ENCODE results near the gene ZNRF2. TPM values are rescaled to one million over a fixed set of nuclear protein-coding genes. Genes with fewer than 3 reads are reported as not detected.

ZNRF2 gene
- total and polyA plus RNA-seq, 2 of the 13 experiments (the other 11 are each of a cell fraction or from before 2014, with no cell fraction given): 3.5 to 7.7 TPM

- Histone ChIP-seq H3K9me3 (ENCODE audit: low read length) (no peaks in the 10 kb centered on the region), H2AFZ (ENCODE audit: low read length) (no peak overlapping the region), H3K4me1 (ENCODE audit: insufficient read depth, low read length) (no peaks in the 10 kb centered on the region), H3K9ac (ENCODE audit: insufficient read depth, low read depth, low read length) (no peak overlapping the region), H3K79me2 (ENCODE audit: insufficient read depth, low read length) (peaks cover 4% of the 10 kb centered on the region), H3K4me3 (replicated peaks in 1 of 3; ENCODE audit: insufficient read depth in 1 of 3, low read depth in 2 of 3, low read length in 3 of 3) (no peak overlapping the region), H3K27ac (ENCODE audit: extremely low read length, insufficient read depth, low read length) (no peak overlapping the region), H3K36me3 (replicated peaks in 1 of 2; ENCODE audit: control insufficient read depth in 1 of 2, insufficient read depth in 2 of 2, low read length in 2 of 2) (peaks cover 2 to 10% of the 10 kb centered on the region in 2 experiments; a peak in 1 of 5 replicates), H3K4me2 (ENCODE audit: low read depth, low read length) (no peak overlapping the region), H3K27me3 (ENCODE audit: control insufficient read depth in 1 of 2, insufficient read depth in 2 of 2, low read length in 2 of 2) (no peaks in the 10 kb centered on the region), H4K20me1 (ENCODE audit: insufficient read depth, low read length) (no peaks in the 10 kb centered on the region)
- ChIA-PET CTCF (ENCODE audit: low intra/inter-chr PET ratio, low total read pairs) (no interaction called here), POLR2A (no interaction called here)
- in situ Hi-C loops (cut with HindIII; ENCODE audit: extremely low pct_ligation_motif_present, low pct_unique_long_range_greater_than_20kb): no loop called here
- BruUV-seq (replicated peaks): no TSS peak
- DNase-seq (ENCODE audit: low spot score) (no peak), ATAC-seq (no peak), FAIRE-seq (no peak)
- TF ChIP-seq ZSCAN12 (CRISPR knock-in tag; IDR thresholded peaks at IDR 0.05): no peak
- no peak for TF ChIP-seq FOXK2 (IDR thresholded peaks at IDR 0.05)
- no peak for TF ChIP-seq FOXA3 (CRISPR knock-in tag; IDR thresholded peaks at IDR 0.05)
- no peak for TF ChIP-seq KIAA2018 (CRISPR knock-in tag; IDR thresholded peaks at IDR 0.05; ENCODE audit: borderline replicate concordance)
- TF ChIP-seq MATR3 (CRISPR knock-in tag; IDR thresholded peaks at IDR 0.05): no peak
- no peak for TF ChIP-seq ZNF253 (CRISPR knock-in tag; IDR thresholded peaks at IDR 0.05; ENCODE audit: borderline replicate concordance)
- no peak for TF ChIP-seq POLR2AphosphoS2 (IDR thresholded peaks at IDR 0.05; ENCODE audit: low read depth, low read length)
- TF ChIP-seq ZFP62 (CRISPR knock-in tag; IDR thresholded peaks at IDR 0.05): no peak
- TF ChIP-seq ZNF367 (CRISPR knock-in tag; IDR thresholded peaks at IDR 0.05; ENCODE audit: borderline replicate concordance): no peak
- TF ChIP-seq ZNF17 (CRISPR knock-in tag; IDR thresholded peaks at IDR 0.05): no peak
- TF ChIP-seq DNMT1 (CRISPR knock-in tag; IDR thresholded peaks at IDR 0.05): no peak
- TF ChIP-seq SNAI1 (CRISPR knock-in tag; IDR thresholded peaks at IDR 0.05; ENCODE audit: borderline replicate concordance): no peak
- WGBS (ENCODE audit: low lambda C conversion rate): 98% methylated on average over 3 of the region's 3 CpGs
- intact Hi-C loops (cut with micrococcal nuclease; ENCODE audit: unreplicated experiment): no loop called here
These were observed 69.1 kb downstream of the ZNRF2 start for GRCh38 chr7:30353532-30353931.

Measured in HepG2 (cell line).